HG03378 (cell line): ENCODE data around the gene KLRF2.

Source experiments
- ATAC-seq: cut with Tn5 transposase; IDR thresholded peaks from one replicate; pipeline ENCODE4 v1.9.1; 2021; ENCODE audit warnings: mild to moderate bottlenecking, moderate library complexity; ENCODE audit not compliant: unreplicated experiment

The KLRF2 gene

DNA sequence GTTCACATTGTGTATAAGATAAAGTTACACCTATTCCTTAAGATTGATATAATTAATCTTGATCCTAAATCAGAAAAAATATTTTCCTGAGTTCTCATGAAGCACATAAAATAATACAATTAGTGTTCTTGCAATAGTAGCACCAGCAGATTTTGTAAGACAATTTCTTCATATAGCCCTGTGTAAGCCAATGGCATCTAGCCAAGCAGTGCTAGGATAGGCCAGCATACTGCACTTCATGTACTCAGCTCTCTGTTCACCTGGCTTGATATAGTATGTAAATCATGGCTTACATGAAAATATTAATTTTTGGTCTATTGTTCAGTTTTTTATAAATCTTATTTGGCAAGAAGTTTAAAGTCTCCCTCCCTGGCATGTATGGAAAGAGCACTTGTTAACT, 1.9 kb downstream of the KLRF2 start:
- no peak for ATAC-seq

DNA sequence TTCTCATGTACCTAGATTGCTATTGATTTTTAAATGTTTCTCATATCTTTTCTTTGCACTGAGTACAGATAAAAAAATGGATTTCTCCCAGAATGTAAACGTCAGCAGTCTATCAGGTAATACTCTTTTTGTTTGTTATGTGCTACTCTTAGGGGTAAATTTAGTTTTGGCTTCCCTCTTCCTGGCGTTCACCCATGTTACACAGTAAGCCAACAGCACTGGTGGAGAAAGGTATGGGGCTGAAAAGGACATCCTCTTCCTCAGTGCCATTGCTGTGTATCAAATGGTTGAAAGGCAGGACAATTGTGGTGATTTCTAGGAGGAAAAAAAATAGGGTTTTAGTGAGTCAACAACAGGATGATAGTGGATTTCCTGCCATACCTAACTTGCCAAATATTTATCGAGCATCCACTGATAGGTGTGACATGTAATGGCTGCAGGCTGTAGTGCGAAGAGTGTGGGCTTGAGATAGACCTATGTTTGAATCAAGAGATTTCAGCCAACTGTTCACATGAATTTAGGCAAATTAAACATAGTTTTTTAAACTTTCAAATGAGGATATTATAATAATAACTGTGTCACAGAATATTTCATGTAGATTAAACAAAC, 7.5 kb downstream of the KLRF2 start:
- ATAC-seq = no peak

- ATAC-seq = no peak
Measured at GRCh38 chr12:9895215-9895971, 14.1 kb downstream of the KLRF2 start.

- no peak for ATAC-seq
Measured at GRCh38 chr12:9897535-9897934, 16.2 kb downstream of the KLRF2 start.

DNA sequence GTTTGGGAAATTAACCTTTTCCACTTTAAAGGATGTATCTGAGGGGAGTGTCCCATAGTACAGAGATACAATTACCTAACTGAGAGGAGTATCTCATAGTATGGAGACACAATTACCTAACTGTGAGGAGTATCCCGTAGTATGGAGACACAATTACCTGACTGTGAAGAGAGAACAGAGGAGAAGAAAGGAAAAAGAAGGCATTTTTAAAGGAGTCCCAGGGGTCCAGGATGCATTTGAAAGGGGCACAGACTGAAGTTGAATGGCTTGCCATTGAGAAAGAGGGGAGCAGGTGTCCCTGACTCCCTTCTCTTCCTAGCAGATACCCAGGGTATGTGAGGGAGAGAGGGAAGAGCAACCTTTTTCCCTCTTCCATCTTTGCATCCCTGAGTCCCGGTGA, 17.9 kb downstream of the KLRF2 start:
- ATAC-seq = no peak

GRCh38 chr12:9900930-9901329, 19.6 kb downstream of the KLRF2 start:
- no peak for ATAC-seq

DNA sequence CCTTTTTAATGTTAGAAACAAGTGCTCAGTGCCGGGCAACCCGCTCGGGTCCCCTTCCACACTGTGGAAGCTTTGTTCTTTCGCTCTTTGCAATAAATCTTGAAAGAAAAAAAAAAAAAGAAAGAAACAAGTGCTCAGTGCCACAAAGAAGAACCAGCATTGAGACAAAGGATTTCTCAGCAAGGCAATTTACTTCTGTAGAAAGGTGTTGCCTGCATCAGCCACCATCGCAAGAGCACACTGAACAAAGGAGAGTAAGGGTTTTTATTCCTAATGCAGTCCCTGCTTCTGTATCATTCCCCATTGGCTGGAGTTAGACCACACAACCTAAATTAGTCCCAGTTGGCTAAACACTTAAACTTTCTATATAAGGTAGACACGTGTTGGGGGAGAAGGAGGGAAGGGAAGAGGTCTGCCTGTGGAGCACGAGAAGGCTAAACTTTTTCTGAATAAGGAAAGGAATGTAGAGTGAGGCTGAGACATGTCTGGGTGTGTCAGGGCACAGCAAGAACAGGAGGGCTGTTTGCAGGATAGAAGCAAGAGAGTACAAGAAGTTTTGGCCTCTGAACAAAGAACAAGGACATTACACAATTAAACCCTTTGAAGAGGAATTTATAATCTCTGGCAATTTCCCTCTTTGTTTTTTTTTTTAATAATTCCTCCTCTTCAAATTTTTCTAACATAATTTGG, 21.4 kb downstream of the KLRF2 start:
- no peak for ATAC-seq

- ATAC-seq = no peak
Measured at GRCh38 chr12:9906873-9907272, 25.6 kb downstream of the KLRF2 start.

DNA sequence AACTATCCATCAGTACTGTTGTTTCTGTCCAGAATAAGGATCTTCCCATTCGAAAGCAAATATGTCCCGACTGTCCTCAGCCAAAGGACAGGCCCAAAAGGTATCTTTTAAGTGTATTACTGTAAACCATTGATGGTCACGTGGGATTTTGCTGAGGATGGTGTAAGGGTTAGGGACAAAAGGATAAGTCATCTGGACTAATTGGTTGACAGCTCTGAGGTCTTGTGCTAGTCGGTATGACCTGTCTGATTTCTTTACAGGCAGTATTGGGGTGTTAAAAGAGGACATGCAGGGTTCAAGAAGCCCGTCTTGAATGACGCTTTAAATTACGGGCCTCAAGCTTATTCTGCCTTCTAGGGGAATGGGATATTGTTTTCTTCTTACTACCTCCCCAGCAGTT, 26.5 kb downstream of the KLRF2 start:
- no peak for ATAC-seq

GRCh38 chr12:9908350-9908749, 27.1 kb downstream of the KLRF2 start:
- ATAC-seq = no peak

DNA sequence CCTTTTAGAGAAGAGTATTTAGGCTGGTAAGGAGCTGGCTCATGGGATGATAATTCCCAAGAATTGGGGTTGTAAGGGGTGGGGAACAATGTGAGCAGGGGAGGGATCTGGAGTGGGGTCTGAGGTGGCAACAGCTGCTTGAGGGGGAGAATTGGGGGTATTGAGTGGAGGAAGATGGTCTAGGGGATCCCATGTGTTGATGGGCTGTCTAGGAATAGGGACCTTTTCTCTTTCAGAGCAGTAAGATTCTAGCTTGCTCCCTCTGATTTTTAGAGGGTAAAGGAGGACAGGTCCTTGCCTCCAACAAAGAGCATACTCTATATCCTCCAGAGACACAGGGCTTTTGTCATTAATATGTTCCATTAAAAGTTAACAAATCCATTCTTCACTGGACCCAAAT, 28.4 kb downstream of the KLRF2 start:
- no peak for ATAC-seq

- no peak for ATAC-seq
Measured at GRCh38 chr12:9910716-9911421, 29.6 kb downstream of the KLRF2 start.

GRCh38 chr12:9911708-9912107, 30.4 kb downstream of the KLRF2 start:
- no peak for ATAC-seq

- ATAC-seq = no peak
Measured at GRCh38 chr12:9919443-9919842, 38.2 kb downstream of the KLRF2 start.

GRCh38 chr12:9920451-9920850, 39.2 kb downstream of the KLRF2 start:
- no peak for ATAC-seq

DNA sequence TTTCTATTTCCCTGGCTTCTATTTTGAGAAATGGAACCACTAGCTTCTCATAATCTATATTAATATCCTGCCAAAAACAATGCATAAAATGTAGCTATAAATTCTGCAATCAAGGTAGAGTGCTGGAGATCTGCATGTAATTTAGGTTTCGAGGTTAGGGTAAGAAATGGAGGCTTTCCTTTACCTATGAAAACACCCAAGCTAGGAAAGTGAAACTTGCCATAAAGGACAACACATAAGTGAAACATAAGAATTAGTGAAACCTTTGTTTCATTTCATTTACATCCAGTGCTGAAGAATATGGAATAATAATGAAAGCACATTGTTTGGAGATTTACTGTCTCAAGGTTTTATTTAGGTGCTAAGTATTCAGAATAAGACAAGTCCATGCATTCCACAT, 41.1 kb downstream of the KLRF2 start:
- no peak for ATAC-seq

DNA sequence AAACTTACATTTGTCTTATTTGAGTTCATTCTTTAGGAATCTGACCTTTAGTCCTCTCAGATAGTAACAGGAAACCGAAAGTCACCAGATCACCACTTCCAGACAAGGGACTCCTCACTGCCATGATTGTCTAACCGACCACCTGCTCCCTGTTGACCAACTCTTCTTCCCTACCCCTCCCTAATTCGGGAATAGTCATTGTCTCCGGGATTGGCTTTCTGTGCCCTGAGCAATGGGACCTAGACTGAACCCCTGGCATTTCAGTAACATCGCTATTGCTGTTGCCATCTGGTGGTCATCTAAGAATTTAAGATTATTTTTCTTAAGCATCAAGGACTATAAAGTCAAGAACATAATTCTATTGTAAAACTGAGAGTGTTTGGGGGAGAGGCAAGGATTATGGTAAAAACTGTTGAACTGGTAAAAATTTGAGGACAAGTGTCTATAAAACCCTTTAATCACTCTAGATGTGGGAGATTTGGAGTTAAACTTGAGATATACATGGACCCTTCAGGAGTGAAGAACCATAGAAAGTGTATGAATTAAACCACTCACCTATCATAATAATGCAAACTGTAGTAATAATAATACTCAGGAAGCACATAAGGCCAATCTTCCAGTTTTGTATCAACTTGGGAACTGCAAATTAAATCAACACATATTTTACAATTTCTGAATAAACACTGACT, 44.6 kb downstream of the KLRF2 start:
- ATAC-seq = no peak

DNA sequence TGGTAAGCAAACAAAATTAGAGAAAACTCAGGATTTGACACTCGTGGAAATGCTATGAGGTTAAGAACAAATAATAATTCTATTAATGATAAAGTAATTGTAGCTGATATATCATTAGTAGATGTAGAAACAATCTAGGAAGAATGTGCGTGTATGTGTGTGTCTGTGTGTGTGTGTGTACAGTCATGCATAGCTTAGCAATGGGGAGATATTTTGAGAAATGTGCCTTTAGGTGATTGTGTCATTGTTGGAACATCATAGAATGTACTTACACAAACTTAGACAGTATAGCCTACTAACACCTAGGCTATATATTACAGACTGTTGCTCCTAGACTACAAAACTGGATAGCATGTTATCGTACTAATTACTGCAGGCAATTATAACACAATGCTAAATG, 45.6 kb downstream of the KLRF2 start:
- no peak for ATAC-seq

- no peak for ATAC-seq
Measured at GRCh38 chr12:9928607-9929006, 47.3 kb downstream of the KLRF2 start.

DNA sequence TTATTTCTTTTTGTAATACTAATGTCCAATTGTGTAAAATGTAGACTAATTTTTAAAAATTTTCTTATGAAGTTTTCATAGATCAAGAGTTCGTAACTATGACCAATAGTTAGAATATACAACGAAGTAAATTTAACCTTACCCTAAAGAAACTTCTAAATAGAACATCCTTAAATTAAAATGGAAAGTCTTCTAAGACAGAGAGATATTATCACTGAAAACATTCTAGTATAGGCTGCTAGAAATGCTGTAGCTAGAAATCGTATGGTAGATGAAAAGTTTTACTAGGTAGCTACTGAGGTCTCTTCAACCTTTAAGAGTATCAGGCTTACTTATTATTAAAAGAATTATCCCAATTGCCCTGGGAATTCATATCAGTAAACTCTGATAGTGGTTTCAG, 50.0 kb downstream of the KLRF2 start:
- no peak for ATAC-seq

GRCh38 chr12:9932270-9932669, 51.0 kb downstream of the KLRF2 start, which contains the start of gene CLEC2A:
Gene CLEC2A (minus strand): TSS chr12:9932370. CDS start chr12:9932329, 41 bp downstream.
- ATAC-seq = no peak
